Stomach (tissue), 4 donors: ENCODE measurements around the gene IVD.

ENCODE experiments used
- CTCF ChIP-seq, 7 experiments: fragments of 450-650 bp in 4 of 7; fragments of 200-600 bp in 3 of 7; sonication (generic) in 3 of 7; IDR thresholded peaks; one replicate each; pipeline ENCODE4 v1.5.1; 2016 to 2019; ENCODE audit warnings: antibody characterized with exemption in 7 of 7, control low read depth in 2 of 7, mild to moderate bottlenecking in 1 of 7
- EP300 ChIP-seq: sonication (generic); formaldehyde crosslinking; IDR thresholded peaks from one replicate; pipeline ENCODE4 v1.6.1; 2017; ENCODE audit warnings: antibody characterized with exemption
- POLR2A ChIP-seq, 4 donors: fragments of 450-650 bp; IDR thresholded peaks; one replicate each; pipeline ENCODE4 v1.6.1; 2016; ENCODE audit warnings: antibody characterized with exemption in 4 of 4, control low read depth in 2 of 4, mild to moderate bottlenecking in 1 of 4, moderate library complexity in 1 of 4
- POLR2AphosphoS5 ChIP-seq, 3 donors: sonication (generic); formaldehyde crosslinking; IDR thresholded peaks; one replicate each; pipeline ENCODE4 v1.6.1; 2016; ENCODE audit warnings: antibody characterized with exemption in 3 of 3

DNA sequence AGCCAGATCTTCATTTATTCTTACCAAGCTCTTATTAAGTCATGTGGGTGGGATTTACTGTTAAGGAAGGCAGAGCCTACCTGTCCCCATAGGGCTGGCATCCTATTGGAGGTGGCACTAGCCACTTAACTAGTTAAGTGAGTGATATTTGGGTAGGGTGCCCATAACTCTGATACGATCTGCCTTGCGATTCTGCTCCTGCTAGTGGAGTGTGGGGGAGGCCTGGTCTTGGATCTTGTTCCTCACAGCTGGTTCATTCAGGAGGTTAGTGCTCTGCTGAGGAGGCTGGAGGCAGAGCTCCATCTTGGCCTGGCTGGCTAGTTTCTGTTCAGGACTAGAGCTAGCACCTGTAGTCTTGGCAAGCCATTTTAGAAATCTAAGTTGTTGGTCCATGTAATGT lies 44.5 kb downstream of the IVD start:
- TF ChIP-seq POLR2A (IDR thresholded peaks at IDR 0.05) (no peak), POLR2AphosphoS5 (IDR thresholded peaks at IDR 0.05) (no peak), CTCF (IDR thresholded peaks at IDR 0.05) (no peak), EP300 (no peak)
